Lower lobe of right lung (tissue), 2 donors: ENCODE measurements around the gene SPDYE4. TPM values are rescaled to one million over a fixed set of nuclear protein-coding genes. Genes with fewer than 3 reads are reported as not detected.

Experiments used
- ATAC-seq, 2 donors: fragments of 200-7000 bp; cut with Tn5 transposase; one replicate each; pipeline ENCODE4 v1.9.1; 2020 to 2022; ENCODE audit warnings: mild to moderate bottlenecking in 2 of 2, moderate library complexity in 2 of 2
- DNase-seq: peaks from one replicate; pipeline ENCODE4 v3.0.0-alpha.2; 2020
- H3K27ac ChIP-seq: fragments of 200-600 bp; one replicate; pipeline ENCODE4 v1.8.0; 2022
- H3K27me3 ChIP-seq: fragments of 200-600 bp; one replicate; pipeline ENCODE4 v1.8.0; 2022; ENCODE audit warnings: low read depth
- H3K36me3 ChIP-seq: fragments of 200-600 bp; one replicate; pipeline ENCODE4 v1.8.0; 2022; ENCODE audit warnings: mild to moderate bottlenecking
- H3K4me1 ChIP-seq: fragments of 200-600 bp; one replicate; pipeline ENCODE4 v1.8.0; 2022
- H3K4me3 ChIP-seq: fragments of 200-600 bp; one replicate; pipeline ENCODE4 v1.8.0; 2022; ENCODE audit warnings: mild to moderate bottlenecking
- H3K9me3 ChIP-seq: fragments of 200-600 bp; one replicate; pipeline ENCODE4 v1.8.0; 2022
- intact Hi-C: fragments of 100-400 bp; cut with DNase I; formaldehyde crosslinking; loops from one replicate; pipeline ENCODE4 v1.11.0; 2022
- total RNA-seq: library from RNA; stranded (reverse); fragmentation: NEBNext Ultra II Directional; extraction: Animal tissue kit (Norgen Biotek cat#: 25700); gene quantifications from one replicate; pipeline ENCODE4 v1.2.1, GENCODE V29; 2021
- TF ChIP-seq, protein P1 (sequence below): fragments of 200-600 bp; IDR thresholded peaks from one replicate; pipeline ENCODE4 v1.8.0; 2022; ENCODE audit warnings: antibody characterized with exemption, mild to moderate bottlenecking
- donor health status: DM: no; HTN: yes; CAD: no; lungs with severe emphysema.

The SPDYE4 gene
- total RNA-seq, 1 donor from 2014 or later, result not detected

- Histone ChIP-seq H3K4me1 (peaks cover 8% of the 10 kb centered on the region), H3K27ac (no peak overlapping the region), H3K27me3 (no peaks in the 10 kb centered on the region), H3K36me3 (no peaks in the 10 kb centered on the region), H3K9me3 (no peaks in the 10 kb centered on the region), H3K4me3 (no peak overlapping the region)
- DNase-seq (no peak), ATAC-seq (no peak)
- TF ChIP-seq, protein P1, sequence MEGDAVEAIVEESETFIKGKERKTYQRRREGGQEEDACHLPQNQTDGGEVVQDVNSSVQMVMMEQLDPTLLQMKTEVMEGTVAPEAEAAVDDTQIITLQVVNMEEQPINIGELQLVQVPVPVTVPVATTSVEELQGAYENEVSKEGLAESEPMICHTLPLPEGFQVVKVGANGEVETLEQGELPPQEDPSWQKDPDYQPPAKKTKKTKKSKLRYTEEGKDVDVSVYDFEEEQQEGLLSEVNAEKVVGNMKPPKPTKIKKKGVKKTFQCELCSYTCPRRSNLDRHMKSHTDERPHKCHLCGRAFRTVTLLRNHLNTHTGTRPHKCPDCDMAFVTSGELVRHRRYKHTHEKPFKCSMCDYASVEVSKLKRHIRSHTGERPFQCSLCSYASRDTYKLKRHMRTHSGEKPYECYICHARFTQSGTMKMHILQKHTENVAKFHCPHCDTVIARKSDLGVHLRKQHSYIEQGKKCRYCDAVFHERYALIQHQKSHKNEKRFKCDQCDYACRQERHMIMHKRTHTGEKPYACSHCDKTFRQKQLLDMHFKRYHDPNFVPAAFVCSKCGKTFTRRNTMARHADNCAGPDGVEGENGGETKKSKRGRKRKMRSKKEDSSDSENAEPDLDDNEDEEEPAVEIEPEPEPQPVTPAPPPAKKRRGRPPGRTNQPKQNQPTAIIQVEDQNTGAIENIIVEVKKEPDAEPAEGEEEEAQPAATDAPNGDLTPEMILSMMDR, result no peak
- intact Hi-C loops, result no loop called here
Measured at GRCh38 chr17:8729860-8730259, 28.5 kb downstream of the SPDYE4 start.

DNA sequence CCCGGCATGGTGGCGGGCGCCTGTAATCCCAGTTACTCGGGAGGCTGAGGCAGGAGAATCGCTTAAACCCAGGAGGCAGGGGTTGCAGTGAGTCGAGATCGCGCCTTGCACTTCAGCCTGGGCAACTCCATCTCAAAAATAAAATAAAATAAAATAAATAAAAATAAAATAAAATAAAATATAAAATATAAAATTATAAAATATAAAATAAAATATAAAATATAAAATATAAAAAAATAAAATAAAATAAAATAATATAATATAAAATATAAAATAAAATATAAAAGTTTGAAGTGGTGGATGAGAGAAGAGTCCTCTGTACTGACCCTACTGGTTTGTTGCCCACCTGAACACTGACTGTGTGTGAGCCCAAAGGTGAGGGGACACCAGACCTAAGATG is 28.9 kb downstream of the SPDYE4 start:
- Histone ChIP-seq H3K27me3 (no peaks in the 10 kb centered on the region), H3K36me3 (no peaks in the 10 kb centered on the region), H3K4me3 (no peak overlapping the region), H3K27ac (no peak overlapping the region), H3K9me3 (no peaks in the 10 kb centered on the region), H3K4me1 (peaks cover 11% of the 10 kb centered on the region)
- ATAC-seq (no peak), DNase-seq (no peak)
- intact Hi-C loops, result no loop called here
- TF ChIP-seq, protein P1, result no peak

- Histone ChIP-seq H3K36me3 (no peaks in the 10 kb centered on the region), H3K9me3 (no peaks in the 10 kb centered on the region), H3K27ac (no peak overlapping the region), H3K4me1 (peaks cover 15% of the 10 kb centered on the region), H3K27me3 (no peaks in the 10 kb centered on the region), H3K4me3 (no peak overlapping the region)
- TF ChIP-seq, protein P1, result no peak
- DNase-seq, result no peak
- no peak for ATAC-seq
- intact Hi-C loops, result no loop called here
Measured at GRCh38 chr17:8728971-8729370, 29.4 kb downstream of the SPDYE4 start.

DNA sequence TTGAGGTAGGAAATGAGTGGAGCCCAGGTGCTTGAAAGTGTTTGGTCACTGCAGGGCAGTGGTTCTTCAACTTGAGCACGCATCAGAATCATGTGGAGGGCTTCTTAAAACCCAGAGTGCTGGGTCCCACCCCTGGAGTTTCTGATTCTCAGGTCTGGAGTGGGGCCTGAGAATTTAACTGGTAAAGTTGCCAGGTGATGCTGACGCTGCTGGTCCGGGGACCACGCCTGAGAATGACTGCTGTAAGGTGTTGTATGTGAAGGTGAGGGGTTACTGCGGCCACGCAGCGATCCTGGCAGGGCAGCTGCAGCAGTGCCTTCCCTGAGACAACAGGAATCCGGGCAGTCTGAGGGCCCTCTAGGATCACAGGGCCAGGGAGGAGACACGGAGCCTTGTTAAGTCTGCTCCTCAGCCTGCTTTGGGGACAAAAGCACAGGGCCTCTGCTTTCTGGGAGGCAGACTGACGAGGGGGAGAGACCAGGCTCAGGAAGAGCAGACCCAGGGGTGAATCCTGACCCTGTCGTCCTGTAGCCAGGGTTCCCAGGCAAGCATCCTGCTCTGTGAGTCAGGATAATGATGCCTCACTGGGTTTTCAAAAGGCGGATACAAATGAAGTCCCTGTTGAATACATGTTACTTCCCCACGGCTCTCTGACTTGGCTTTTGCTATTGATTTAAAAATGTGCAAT is 30.0 kb downstream of the SPDYE4 start:
- TF ChIP-seq, protein P1, result no peak
- Histone ChIP-seq H3K27ac (no peak overlapping the region), H3K9me3 (no peaks in the 10 kb centered on the region), H3K4me1 (peaks cover 15% of the 10 kb centered on the region), H3K4me3 (no peak overlapping the region), H3K27me3 (no peaks in the 10 kb centered on the region), H3K36me3 (no peaks in the 10 kb centered on the region)
- ATAC-seq, result no peak
- intact Hi-C loops, result no loop called here
- DNase-seq, result no peak

DNA sequence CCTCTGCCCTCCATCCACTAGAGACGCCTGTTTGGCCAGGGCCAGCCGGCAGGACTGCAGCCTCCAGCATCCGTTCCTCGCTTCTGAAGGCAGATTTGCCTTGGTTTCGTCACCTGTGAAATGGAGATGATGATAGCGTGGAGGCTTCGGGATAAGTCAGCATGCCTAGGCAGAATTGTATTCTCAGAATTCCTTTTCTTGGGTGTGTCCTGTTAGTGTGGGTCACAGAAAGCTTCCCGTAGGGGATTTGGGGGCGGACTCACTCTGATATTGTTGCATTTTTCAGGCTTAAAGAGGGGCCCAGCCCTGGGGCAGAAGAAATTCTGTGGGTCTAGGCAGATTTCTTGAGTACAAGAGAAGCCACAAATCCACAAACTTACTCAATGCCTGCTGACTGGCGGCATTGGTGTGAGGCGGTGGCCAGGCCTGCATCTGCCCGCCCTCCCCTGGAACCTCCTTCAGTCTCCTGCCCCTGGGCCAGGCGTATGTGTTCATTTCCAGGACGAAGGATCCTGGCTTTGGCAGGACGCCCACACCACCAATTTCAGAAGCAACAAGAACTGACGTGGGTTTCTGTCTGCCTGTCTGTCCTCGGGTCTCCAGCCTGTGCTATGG is 31.3 kb downstream of the SPDYE4 start:
- intact Hi-C loops, result no loop called here
- Histone ChIP-seq H3K4me1 (peaks cover 15% of the 10 kb centered on the region), H3K27me3 (no peaks in the 10 kb centered on the region), H3K27ac (peak overlapping the region; percentile 51), H3K36me3 (no peaks in the 10 kb centered on the region), H3K4me3 (no peak overlapping the region), H3K9me3 (no peaks in the 10 kb centered on the region)
- ATAC-seq (peak; percentile 57 to 60), DNase-seq (no peak)
- TF ChIP-seq, protein P1, result no peak
